Measurements from ENCODE around the gene SSH2.
A peak's percentile ranks its signal among the peaks of the same experiment; 100 is the strongest.

The SSH2 gene

DNA sequence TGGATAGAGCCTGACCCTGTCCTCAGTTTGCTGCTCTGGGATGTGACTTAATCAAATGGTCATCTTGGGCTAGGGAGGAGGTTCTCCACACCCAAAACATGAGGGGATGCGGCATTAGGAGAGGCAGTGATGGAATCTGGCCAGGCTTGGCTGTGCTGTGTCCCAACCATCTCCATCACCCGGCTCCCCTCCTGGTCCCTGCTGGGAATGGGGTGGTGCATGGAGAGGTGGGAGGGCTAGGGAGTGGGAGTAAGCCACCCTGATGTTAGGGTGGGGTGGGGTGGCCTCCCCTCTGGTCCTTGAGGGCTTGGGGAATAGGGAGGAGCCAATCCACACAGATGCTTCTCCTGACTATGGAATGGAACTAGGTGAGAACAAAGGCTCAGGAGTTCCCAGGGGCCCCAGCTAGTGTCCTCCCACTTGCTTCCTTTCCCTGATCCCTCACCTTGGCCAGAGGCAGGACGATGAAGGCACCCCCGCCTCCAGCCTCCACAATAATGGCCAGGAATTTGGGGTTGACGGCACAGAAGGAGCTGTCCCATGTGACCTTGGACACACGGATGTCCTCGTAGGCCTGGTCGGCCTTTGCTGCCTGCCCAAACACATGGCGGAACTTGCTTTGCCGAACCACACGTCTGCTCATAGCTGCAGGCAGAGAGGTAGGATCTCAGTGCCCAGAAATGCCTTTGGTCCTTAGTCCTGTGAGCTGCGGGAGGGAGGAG is 309.1 kb downstream of the SSH2 start:
- DNase-seq = no peak

DNA sequence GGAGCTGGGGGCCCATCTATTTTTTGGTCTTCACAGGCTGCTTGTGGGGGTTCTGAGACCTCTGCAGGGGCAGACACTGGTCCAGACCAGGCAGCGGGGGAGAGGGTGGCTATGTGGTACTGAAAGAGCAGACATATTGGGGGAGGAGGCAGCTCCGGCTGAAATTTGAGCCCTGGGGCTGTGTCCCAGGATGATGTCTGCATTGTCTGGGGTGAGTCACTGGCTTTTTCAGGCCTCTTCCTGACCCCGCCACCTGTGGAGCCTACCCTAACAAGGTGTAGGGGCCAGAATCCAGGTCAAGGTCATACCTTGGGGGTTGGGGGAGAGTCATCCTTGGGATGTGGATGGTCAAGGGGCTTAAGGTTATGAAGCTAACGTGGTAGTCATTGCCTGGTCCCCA is 309.8 kb downstream of the SSH2 start:
- no peak for DNase-seq

DNA sequence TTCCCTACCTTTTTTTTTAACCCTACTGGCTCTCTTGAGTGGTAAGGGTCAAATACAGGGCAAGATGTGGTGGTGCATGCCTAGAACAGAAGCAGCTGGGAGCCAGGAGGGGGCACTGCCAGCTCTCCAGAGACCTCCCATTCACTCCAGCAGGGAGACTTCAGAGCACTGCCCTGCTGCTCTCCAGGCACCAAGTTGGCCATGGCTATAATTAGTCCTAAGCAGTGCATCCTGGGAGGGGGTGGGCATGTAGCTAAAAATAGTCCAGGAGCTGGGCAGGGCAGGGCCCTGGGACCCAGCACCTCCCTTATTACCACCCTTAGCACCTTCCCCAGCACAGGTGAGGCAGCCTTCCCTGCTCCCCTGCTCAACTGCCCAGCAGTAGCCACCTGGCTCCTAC is 310.8 kb downstream of the SSH2 start:
- no peak for DNase-seq

DNA sequence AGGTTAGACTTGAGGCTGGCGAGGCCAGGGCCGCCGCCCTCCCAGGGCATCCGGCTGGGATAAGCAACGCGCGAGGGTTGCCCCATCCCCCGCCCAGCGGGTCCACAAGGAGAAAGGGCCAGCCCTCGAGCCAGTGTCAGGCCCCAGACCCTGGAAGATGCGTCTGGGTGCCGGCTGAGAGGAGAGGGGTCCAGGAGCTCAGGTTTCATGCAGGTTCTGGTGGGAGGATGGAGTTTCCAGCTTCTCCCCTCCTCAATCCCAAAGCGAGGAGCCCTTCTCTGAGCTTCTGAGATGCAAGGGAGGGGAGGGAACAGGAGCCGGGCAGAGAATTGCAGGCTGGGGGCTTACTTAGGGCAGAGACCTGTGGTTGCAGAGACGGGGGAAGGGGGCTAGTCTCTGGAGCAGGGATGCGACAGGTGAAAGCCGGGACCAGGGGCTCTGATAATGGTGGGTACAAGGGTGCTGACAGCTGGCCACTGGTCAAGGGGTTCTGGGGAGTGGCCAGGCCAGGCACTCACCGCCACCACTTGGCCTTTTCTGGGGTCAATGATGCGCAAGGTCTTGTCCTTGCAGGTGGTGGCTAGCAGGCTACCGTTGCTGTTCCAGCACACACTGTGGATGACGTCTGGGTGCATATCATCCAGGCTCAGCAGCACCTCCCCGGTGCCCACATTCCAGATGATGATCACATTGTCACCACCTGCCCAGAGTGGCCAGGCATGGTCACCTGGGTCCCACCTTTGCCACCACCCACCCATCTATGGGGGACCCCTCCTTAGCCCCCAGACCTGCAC is 311.6 kb downstream of the SSH2 start:
- no peak for DNase-seq

DNA sequence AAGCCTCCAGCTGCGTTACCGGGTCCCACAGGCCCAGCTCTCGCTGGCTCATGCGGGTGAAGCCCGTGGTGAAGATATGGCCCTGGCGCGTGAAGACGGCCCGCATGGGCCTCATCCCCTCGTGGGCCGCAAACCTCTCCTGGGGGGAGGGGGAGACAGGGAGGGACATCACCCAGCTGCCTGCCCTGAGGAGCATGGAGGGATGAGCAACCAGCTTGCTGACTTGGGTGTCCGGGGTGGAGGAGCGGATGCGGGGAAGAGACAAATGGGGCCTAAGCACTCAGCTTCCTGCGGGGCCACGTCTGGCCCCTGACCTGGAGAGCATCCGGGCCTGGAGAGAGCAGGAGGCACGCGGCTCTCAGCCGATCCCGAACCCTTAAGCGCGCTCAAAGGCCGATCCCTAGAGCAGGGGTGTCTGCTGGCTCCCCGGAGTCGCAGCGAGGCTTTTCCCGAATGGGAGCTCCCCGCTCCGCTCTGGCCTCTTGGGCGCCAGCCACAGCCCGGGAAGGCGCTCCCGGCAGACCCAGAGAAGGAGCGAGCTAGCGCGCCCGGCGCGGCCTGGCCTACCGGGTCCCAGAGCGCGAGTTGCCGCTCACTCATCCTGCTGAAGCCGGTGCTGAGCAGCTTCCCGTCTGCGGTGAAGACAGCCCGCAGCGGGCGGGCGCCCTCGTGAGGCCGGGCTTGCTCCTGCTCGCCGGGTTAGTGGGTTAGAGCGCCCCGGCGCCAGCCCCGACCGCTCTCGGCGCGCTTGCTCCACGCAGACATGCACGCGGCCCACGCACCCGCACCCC is 312.4 kb downstream of the SSH2 start:
- DNase-seq = peak; percentile 53

DNA sequence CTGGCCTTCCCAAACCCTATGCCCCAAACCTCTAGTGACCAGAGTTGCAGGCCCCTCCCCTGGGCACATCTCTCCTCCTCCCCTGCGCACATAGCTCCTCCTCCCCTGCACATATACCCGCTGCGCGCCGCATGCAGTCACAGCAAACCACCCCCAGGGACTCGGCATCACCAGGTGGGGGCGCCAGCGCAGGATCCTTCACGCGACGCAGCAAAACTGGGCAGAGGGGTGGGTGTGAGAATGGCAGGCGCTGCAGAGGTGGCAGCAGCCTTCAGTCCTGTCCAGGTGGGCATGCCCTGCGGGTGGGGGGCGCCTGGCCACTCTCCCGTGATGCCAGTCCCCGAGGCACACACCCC is 312.9 kb downstream of the SSH2 start:
- peak; percentile 83 for DNase-seq

DNA sequence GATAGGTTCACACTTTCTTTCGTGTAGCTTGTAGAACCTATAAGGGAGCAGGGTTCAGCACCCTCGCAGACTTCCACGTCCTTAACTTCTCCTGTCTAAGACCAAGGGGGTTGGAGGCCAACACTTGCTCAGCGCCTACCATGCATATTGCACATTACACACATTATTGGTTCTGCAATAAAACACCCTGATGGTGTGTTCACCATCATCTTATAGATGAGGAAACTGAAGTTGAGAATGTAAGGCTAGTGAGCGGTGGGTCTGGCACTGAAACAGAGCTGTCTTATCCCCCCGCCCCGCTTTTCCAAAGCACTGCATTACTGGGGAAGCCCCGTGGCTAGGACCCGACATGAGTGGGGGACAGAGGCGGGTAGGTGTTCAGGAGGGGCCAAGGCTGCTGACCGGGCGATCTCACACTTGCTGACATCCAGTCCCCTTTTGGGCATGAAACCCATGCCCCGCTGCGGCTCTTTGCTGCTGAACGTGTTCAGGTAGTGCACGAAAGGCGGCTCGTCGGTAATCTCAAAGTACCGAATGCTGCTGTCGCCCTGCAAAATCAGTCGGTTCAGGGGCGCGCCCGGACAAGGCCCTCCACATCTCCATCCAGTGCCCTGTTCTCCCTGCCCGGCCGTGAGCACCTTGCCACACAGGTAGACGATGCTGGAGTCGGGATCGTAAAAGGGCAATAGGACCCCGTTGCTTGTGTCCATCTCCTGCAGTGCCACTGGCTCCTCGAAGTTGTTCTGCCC is 313.6 kb downstream of the SSH2 start:
- no peak for DNase-seq

DNA sequence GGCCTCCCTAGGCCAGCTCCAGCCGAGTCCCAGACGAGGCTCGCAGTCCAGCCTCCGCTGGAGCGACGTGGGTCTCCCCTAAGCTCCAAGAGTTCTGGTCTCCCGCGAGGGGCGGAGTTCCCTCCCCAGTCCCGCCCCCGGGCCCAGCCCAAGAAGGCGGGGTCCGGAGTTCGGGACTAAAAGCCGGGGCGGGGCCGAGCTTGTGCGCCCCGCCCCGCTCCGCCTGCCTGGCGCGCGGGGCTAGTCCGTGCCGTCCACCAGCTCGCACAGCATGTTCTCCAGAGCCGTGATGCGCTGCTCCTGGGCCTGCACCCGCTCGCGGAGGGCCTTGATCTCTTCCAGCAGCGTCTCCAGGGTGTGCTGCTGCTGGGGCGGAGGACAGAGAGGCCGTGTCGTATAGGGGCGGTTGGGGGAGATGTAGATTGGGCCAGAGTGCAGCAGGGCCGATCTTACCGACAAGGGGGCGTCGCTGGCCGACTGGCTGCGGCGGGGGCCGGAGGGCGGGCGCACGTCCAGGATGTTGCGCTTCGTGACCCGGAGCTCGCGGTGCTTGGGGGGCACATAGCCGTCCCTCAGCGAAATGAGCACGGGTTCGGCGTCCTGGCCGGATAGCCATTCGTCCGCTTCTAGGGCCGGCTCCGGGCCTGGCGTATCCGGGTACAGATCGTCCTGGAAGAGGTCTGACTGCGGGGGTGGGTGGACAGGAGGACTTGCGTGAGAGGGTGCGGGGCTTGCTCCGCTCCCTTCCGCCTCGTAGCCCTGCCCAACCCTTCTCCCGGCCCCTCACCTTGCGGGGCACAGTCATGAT is 314.3 kb downstream of the SSH2 start:
- peak; percentile 79 for DNase-seq

DNA sequence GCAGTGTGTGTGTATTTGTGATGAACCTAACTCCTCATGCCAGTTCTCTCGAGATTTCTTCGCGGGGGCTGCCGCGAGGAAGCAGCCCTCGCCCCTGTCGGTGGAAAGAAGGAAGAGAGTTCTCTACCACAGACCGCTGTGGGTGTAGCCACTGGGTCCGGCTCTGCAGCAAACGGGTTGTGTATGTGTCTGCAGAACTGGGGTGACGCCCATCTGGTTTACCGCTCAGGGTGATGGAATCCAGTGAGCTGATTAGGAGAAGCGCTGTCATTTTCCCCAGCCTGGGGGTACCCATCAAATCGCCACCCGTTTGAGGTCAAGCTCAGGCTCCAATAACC is 315.0 kb downstream of the SSH2 start:
- no peak for DNase-seq

DNA sequence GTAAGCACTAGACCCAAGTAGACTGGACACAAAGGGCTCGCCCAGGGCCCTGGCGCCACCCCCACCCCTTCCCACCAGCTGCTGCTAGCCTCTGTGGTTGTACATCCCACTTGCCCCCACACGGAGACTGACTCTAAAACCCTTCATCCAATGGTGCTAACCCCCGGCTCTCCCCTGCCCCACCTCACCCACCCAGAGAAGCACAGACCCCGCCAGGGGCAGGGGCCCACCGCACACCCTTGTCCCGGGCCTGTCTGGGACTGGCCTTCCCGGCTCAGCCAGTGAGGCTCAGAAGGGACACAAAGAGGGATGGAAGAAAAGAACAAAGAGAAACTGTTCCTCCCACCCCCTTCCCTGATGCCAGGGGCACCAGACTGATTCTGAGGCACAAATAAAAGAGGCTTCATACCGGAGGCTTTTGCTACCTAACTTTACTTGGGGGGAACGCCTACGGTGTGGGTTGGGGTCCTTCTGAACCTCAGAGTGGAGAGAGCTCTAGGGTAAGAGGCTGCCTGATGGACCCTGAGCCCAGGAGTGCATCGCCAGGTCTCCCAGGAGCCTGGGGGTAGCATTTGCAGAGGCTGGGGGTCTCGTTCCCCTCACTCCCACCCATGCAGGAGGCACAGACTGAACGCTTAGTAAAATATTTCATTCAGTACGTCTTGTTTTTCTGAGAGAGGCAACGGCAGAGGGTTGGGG is 315.5 kb downstream of the SSH2 start:
- no peak for DNase-seq

DNA sequence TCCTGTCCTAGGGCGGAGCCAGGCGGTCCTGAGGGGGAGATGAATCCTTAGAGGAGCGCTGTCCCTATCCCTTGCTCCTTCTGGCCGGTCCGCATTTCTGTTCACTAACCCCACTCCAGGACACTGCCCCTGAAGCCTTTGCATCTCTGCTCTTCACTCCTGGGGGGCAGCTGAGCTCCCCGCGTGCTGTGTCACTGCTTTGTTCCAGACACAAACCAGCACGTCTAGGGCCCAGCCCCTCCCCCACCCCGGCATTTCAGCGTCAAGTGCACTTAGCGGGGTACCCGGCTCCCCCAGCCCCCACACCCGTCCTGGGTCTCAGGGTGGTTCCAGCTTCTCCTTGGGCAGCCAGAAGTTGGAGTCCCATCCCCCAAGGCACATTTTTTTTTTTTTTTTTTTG is 316.2 kb downstream of the SSH2 start:
- no peak for DNase-seq

DNA sequence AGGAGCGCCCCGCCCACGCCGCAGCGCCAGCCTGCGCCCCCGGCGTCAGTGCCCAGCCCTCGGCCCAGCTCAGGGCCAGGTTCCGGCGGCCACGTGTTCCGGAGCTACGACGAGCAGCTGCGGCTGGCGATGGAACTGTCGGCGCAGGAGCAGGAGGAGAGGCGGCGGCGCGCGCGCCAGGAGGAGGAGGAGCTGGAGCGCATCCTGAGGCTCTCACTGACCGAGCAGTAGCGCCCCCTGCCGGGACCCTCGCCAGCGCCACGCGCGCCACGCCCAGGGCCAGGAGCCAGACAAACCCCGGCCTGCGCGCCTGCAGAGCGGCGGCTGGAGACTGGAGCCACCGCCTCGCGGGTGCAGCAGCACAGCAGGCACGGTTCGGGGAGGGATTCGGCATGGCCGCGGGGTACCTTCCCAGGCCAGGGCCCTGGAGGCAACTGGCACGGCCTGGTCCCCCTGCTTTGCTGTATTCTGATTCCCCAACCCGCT is 316.6 kb downstream of the SSH2 start:
- DNase-seq = no peak

DNA sequence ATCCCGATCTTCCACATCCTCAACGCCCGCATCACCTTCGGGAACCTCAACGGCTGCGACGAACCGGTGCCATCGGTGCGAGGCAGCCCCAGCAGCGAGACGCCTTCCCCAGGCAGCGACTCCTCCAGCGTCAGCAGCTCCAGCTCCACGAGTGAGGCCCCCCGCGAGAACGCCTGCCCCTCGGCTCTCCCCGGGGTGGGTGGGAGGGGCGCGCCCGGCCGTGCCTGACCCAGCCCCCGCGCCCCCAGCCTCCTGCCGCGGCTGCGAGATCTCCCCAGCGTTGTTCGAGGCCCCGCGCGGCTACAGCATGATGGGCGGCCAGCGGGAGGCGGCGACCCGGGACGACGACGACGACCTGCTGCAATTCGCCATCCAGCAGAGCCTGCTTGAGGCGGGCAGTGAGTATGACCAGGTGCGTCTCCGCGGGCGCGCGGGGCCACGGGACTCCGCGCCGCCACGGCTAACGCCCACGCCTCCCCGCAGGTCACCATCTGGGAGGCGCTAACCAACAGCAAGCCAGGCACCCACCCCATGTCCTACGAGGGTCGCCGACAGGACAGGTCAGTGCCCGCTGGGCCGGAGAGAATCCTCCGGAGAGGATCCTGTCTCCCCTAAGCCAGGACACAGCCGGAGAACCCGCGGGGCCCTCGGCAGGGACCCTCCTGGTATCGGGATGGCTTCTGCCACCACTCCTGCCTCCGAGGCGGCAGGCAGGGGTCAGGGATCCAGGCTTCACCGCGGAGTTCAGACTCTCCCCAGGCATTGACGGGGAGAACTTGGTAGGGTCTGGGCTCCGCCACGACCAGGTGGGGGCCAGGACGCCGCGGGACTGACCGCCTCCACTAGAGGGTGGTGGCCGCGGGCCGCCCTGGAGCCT is 317.4 kb downstream of the SSH2 start:
- no peak for DNase-seq

DNA sequence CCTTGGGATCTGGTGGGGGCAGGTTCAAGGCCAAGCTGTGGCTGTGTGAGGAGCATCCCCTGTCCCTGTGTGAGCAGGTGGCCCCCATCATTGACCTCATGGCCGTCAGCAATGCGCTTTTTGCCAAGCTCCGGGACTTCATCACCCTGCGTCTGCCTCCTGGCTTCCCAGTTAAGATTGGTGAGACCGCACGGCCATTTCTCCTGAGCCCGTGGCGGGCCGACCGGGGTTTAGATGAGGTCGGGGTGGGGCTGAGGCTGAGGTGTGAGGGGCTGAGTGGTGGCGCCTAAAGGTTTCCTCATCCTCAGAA is 318.0 kb downstream of the SSH2 start:
- DNase-seq = no peak

DNA sequence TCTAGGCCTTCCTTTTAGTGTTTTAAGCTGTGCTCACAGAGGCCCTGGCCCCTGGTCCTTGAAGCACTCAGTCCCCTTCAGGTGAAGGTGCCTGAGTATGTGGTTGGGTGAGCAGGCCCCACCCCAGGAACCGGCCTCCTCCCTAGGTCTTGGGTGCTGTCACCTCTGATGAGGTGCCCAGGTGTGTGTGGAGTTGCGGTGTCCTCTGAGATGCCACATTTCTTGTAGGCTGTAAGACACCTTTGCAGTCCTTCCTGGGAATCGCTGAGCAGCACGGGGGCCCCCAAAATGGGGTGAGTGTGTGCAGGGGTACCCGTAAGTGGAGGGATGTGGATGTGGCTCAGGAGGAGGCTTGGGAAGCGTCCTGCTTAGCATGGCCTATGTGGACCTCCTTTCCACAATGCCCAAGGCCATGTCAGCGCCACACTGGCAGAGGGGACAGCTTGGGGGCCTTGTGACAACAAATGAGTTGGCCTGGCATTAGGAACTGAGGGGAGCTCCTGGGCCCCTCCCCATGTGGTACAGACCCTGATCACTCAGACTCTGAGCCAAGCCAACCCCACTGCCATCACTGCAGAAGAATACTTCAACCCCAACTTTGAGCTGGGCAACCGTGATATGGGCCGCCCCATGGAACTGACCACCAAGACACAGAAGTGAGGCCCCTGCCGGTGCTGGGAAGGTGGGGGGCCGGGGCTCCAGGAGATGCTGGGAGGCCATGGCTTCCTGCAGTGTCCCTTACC is 318.5 kb downstream of the SSH2 start:
- no peak for DNase-seq

DNA sequence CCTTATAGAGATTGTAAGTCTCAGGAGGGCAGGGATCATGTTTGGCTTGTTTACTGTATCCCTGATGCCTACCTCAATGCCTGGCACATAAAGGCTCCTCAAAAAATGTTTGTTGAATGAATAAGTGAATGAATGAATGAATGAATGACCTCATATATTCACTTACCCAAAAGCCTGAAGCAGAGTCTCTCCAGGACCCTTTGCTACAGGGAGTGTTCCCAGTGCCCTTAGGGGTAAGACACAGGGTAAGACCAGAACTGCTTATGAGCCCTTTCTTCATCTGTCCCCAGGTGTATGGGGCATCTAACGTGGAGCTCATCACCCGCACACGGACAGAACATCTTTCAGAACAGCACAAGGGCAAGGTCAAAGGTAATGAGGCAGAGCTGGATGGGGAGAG is 319.6 kb downstream of the SSH2 start:
- no peak for DNase-seq

DNA sequence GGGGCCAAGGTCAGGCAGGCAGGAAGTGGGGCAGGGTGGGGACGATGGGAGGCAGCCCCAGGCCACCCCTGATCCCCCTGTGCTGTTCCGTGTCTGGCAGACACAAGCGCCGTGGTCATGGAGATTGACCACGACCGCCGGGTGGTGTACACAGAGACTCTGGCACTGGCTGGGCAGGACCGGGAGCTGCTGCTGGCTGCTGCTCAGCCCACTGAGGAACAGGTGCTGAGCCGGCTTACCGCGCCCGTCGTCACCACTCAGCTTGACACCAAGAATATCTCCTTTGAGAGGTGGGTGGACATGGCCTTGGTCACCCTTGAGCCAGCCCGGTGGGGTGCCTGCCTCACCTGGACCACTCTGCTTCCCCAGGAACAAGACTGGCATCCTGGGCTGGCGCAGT is 321.0 kb downstream of the SSH2 start:
- no peak for DNase-seq

DNA sequence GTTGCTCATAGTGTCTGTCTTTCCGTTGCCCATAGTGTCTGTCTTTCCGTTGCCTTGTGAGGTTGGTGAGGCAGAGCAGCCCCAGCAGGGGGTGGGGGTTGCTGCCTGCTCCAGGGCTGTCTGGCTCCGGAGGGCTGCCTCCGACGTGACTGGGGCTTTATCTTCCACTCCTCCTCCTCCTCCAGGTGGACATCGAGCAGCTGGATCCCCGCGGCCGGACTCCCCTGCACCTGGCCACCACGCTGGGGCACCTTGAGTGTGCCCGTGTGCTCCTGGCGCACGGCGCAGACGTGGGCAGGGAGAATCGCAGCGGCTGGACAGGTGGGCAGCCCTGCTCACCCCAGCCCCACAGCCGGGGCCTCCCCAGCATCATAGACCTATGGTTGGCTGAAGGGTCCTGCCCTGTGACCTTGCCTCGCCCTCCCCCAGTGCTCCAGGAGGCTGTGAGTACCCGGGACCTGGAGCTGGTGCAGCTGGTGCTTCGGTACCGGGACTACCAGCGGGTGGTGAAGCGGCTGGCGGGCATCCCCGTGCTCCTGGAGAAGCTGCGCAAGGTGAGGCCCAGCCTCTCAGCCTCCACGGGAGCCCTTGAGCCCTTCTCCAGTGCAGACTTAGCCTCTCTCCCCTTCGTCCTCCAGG is 322.4 kb downstream of the SSH2 start:
- DNase-seq = no peak

DNA sequence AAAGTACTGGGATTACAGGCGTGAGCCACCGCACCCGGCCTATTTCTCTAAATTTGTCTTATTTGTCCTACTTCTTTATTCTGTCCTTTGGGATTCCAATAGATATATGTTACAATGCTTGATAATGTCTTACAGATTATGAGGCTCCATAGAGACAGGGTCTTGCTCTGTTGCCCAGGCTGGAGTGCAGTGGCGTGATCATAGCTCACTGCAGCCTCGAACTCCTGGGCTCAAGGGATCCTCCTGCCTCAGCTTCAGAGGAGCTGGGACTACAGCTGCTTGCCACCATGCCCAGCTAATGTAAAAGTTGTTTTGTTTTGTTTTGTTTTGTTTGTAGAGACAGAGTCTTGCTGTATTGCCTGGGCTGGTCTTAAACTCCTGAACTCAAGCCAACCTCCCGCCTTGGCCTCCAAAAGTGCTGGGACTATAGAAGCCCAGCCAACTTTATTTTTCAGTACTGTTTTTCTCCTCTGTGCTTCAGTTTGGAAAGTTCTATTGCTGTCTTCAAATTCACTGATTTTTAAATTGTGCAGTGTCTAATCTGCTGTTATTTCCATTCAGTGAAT is 326.8 kb downstream of the SSH2 start:
- DNase-seq = no peak
